Effector CD8-positive, alpha-beta T cell (primary cell): Measurements from ENCODE around the gene ZNF438.

Experiments
- DNase-seq: peaks from one replicate; lab custom pipeline; 2025; lab: John Stamatoyannopoulos, UW

The ZNF438 gene

DNA sequence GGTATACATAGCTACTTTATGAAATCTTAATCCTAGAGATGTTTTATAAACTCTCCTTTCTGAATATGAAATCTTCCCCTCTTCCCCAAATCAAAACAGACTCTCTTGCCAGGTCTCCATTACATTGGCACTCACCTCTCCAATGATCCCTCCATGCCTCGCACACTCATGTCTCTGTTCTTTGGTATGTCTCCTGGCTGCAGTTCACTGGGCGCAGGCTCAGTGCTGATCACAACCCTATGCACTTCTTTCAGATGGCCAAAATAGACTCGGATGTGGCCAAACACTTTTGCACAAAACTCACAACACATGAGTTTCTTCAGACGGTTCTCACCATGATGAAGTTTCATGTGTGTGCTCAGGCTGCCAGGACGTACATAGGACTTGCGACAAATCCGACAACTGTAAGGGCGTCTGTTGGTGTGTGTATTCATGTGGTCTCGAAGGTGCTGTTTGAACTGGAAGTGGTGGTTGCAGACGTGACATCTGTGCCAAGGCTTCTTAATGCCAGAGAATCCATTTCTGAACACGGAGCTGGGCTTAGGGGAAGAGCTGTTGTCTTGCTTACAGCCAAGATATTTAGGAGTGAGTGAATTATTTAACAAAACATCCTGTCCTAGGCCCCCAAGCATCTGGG lies 183.2 kb downstream of the ZNF438 start:
- DNase-seq: no peak

DNA sequence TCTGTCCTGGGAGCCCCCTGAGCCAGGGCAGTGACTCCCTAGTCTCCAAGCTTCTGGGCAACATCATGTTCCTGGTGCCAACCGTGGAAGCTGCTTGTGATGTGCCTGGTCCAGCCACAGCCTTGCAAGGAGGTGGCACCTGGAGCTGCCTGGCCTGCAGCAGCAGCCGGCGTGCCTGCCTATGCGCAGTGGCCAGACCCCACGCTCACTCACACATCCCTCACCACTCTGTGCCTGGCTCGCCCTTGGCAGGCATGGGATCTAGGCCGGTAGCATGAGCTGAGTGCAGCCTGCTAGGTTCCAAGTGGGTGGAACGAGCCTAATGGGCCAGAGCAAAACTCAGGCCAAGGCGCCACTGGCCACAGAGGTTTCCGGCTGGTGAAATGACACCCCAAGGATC lies 184.0 kb downstream of the ZNF438 start:
- DNase-seq: no peak

DNA sequence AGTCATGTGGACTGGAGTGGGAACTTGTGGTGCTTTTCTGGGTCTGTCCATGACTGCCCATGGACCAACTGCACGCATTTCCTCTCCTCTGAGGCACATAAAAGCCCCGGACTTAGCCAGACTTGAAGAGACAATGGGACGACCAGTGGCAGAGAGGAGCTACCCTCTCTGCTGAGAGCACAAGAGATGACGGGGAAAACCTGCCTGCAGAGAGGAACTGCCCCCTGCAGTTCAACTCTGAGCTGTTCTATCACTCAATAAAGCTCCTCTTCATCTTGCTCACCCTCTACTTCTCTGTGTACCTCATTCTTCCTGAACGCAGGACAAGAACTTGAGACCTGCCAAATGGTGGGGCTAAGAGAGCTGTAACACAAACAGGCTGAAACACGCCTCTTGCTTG lies 184.5 kb downstream of the ZNF438 start:
- no peak for DNase-seq

DNA sequence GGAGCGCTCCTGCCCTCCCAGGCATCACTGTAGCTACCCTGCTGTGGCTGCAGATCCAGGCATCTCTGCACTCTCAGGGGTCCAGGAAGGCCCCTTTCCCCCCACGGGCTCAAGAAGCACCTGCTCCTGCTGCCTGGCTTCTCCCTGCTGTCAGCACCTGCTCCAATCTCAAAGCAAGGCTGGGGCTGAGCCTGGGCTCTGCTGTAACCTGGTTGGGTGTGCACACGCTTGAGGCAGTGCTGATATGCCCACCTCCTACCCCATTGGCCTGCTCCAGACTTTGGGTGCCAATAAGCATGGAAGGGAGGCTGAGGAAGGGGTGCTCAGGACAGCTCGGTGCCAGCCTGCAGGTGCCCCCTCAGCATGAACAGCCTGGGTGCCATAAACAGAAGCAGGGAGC lies 185.0 kb downstream of the ZNF438 start:
- no peak for DNase-seq

DNA sequence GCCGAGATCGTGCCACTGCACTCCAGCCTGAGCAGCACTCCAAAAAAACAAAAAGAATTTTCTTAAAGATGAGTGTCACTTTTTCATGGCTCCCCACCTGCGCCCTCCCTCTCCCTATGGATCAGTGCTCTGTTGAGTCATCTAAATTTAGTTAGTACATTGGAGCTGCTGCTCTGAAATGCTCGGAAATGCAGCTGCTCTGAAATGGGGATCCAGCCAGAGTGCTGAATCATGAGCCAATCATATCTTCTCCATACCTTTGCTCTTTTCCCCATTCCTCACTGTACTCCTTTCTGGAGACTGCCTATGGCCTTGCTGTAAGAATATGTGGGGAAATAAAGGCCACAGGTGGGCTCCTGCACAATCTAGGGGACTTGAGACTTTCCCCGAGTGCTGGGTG lies 188.8 kb downstream of the ZNF438 start:
- no peak for DNase-seq

DNA sequence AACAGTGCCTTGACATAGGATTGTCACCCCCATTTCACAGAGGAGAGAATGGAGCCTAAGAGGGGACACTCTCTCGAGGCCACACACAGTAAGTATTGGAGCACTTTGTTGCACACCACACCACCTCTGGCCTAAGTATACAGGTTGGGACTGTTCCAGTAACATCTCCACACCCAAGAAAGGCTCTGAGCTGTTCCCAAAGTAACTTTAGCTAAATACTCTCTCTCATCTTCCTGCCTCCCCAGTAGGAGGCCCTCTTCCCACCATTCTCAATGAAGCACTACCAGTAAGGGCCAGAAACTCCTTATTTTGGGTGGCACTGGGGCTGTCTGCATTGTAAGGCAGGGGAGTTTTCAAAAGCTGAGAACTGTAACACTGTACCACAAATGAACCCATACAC lies 189.5 kb downstream of the ZNF438 start:
- DNase-seq: no peak

DNA sequence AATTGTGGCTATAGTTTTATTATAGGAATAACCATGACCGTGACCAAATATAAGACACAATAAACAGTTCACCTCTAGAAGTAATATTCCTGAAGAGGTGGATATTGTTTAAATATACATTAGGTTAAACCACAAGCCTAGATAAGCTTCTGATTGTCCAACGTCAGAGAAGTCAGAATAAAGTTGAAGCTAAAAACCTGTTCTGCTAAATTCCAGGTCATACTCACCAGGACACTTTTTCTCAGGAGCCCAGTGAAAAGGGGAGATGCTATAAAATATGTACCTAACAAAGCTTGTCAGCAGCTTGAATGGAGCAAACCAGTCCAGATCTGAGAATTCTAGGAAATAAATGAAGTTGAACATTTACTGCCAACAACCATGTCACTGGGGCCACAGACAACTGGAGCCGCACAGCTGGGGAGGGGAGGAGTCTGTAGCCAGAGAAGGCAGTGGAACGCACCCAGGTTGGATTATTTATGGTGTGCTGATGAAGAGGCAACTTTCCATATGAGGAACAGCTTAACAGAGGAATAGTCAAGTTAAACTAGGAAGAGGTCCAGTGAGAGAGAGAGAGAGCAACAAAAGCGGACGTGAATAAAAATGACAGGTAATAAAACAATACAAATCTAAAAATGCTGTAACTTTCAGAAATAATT lies 191.1 kb downstream of the ZNF438 start:
- no peak for DNase-seq

DNA sequence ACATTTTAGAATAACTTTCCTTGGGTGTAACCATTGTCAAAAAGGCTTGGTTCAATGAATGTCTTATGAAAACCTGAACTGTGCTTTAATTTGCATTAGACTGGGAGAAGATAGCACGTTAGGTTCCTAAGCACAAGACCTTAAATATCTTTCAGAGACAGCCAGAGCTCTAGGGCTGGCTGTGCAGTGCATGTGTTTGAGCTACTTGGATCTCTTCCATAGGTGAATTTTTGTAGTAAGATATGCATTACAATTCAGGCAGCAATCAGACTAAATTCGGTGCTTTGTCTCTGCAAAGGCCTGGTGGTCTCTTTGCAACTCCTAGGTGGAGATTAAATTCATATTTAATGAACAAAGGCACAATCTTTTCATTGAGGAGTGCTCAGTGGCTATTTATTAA lies 192.0 kb downstream of the ZNF438 start:
- DNase-seq: no peak

DNA sequence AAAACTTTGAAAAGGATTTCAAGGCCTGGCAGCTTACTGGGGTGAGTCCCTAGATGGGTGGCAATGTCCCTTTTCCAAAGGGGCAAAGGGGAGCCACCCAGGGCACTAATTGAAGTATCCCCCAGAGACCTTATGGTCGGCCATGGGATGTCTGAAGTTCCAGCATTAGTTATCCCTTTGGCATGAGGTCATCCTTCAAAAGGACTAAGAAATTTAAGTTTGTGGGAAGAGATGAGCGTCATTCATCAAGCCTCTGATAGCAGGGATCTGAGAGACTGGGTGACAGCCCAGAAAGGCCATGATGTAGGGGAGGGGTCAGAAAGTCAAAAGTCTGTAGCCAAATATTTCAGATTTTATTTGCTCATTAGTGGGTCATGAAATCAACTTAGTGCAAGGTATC lies 195.3 kb downstream of the ZNF438 start:
- no peak for DNase-seq

DNA sequence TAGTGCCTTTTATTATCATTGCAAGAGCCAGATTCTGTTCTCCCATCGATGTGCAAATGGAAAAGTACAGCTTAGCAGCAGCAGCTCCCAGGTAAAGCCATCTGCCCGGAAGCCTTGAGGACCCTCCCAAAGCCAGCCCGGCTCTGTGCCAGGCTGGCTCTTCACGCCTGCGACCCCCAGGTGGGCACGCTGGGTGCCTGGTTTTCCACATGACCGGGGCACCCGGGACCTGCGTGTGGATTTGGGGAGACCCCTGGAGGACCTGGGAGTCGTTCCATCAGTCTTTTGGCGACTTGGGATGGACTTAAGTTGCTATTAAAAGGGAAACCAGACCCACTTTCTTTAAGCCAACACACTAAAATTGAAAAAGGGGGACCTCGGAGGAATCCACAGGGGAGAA lies 196.5 kb downstream of the ZNF438 start:
- DNase-seq: no peak

DNA sequence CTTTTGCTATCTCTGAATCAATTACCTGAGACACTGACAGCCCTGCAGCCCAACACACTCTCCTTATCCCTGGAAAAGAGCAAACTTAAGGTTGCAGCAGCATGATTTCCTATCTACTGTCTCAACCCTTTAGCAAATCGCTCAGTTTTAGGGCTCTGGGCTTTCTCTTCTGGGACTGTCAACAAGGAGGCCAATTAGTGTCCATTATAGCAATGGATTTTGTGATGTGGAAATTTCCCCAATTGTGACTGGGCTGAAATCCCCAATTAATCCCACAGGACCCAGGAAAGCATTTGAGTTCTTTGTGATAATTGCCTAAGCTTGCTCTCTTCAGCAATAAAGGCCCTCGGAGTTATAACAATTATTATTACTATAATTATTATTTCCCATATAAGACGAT lies 197.0 kb downstream of the ZNF438 start:
- DNase-seq: no peak

DNA sequence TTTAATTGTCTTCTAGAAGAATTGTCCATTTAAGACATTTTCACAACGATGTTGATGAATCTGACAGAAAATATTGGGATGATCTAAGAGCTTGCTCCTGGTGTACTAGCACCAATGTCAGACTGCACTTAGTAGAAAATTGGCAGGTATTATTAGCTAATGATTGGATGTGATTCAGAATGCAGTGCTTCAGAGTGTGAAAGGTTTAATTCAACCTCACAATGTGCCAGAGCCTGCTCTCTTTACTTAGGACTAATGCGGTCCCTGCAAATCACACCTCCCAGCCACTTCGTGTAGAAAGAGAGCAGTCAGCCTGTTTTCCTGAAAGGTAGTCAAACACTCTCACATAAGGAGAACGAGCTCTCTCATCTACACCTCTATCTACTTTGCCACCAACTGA lies 197.5 kb downstream of the ZNF438 start:
- no peak for DNase-seq

DNA sequence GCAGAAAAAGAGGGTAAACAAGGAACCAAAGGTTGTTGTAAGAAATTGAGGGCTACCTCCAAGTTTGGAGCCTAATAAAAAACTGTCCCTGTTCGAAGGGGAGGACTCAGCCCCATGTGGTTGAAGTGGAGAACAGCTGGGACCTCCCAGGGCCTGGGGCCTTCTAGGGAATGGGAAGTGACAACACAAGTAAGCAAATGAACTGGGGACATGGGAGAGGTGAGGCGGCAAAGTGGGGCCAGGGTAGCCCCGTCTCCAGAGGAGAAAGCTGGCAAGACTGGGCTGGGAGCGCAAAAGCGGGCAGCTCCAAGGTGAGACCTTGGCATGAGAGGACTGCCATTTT lies 198.1 kb downstream of the ZNF438 start:
- DNase-seq: no peak

DNA sequence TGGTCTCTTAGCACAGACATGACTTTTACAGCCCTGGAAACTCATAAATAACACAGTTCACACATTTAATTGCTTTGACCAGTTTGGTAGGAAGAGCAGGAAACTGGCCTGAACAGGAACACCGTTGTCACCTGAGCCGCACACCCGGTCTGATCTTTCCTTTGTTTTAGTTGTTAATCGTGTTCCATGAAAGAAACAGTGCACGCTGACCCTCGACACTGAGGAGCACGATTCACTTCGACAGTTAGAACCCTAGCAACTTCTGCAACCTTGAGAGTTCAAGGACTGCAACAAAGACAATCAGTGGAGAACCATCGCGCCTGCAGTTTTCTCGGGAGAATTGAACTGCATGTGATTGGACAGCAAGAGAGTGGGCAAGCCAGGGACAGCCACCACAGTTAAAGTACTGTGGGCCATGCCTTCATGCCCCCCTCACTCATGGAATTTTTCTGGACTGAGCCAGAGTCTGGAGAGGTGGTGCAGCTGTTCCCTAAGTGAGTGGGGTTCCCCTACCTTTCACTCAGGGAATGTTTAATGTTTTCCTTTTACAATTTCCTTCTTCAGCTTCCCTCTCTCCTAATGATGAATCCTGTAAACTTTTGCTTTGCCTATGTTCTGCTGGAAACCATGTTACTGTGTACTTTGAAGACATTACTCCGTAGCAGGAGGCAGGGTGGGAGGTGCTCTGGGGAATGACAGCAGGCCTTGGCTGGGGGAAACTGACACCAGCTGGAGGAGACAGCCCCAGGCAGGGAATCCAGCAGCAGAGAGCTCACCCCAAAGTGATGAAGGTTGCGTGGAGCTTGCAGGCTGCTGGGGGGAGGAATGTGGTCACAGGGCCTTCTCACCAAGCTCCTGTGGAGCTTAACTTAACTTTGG lies 198.7 kb downstream of the ZNF438 start:
- DNase-seq: no peak

DNA sequence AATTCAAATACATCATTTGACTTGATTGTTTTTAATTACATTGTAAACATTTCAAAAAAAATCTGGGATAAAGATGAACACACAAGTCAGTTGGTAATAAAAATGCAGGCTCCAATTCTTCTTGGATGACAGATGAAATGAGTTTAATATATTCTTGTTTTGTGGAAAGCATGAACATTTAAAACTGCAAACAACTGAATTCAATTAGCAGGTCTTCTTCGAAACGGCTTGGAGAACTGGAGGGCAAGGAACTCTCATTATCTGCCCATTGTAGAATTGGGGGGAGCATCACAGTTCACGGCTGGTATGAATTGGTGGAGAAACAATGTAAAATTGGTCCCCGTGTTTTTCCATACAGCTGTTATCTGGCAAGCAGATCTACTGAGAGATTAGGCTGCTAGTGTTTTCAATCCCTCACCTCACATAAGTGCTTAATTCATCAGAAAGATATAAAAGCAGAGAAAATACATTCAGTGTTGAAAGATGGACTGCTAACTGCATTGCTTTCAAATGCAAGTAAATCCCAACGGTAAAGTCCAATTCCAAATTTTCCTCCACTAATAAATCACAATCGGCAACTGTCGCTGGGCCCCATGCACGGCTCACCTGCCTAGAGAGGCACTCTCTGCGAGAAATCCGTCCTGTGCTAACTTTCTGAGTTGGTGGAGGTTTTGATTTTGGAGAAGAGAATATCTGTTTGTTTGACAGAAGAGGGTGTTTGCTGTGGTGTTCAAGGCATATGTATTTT lies 199.5 kb downstream of the ZNF438 start:
- no peak for DNase-seq

DNA sequence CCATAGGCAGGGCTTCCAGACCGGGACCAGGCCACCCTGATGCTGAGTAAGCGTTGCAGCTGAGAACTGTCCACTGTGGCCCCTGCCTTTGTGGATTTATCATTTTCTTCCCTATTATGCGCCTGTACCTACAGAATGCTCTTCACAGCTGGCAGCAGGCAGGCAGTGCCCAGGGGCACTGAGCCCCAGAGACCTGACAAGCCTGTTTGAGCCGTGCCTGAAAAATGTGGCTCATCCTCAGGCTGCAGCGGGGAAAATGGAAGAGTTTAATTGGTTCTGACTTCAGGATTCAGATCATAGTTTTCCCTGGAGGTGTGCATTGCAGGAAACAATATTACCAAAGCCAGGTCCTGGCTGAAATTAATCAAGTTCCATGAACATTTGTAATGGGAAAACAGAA lies 200.2 kb downstream of the ZNF438 start:
- DNase-seq: no peak

DNA sequence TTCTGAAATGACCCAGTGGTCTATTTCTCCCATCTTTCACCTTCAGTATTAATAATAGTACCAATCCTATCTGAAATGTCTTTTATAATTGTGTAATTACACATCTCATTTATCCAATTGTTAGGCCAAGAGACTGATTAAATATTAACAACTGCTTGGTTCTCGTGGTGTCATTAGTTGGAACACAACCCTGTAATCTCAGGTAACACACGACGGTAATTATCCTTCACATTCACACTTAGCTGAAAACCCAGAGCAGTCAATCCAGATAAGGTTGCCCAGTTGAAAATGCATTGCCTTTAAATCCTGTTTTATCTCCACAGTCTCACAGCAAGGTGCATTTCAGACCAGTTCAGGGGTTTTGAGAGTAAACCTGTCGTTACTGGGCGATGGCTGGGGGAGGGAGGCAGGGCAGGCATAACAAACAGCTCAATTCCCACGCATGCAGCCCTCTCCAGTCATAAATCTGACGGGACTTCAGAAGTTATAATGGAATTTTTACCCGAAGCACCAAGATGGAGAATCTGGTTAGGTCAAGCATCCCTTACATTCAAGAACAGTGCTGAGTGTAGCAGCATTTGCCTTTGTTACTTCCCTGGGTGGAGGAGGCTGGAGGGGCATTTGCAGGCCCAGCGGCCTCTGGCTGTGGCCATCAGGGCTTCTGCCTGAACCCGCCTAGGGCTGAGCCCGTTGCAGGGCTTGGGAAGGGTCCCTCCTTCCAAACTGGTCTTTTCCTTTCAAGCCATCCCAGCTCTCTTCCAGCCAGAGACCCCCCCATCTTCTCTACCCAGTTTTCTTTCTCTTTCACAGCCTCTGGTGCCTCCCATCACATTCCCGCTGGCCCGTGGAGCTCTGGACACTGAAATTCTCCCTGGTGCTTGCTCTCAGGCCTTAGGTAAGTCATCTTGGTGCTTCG lies 201.1 kb downstream of the ZNF438 start:
- DNase-seq: no peak

DNA sequence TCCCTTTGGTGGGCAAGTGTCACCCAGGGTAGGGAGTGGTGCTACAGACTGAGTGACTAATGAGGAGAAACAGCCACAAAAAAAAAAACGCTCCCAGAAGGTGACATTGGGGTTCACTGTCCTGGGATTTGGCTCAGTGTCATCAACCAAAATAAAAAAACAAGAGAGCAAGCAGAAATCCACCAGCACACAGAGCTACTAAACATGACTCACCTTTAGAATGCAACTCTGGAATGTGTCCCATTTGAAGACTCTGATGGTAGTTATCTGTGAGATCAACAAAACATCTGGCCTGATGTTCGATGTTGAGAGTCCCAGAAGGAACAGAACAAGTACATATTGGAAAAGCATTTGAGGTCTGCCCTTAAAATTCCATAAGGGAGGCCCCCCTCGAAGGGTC lies 201.8 kb downstream of the ZNF438 start:
- no peak for DNase-seq

DNA sequence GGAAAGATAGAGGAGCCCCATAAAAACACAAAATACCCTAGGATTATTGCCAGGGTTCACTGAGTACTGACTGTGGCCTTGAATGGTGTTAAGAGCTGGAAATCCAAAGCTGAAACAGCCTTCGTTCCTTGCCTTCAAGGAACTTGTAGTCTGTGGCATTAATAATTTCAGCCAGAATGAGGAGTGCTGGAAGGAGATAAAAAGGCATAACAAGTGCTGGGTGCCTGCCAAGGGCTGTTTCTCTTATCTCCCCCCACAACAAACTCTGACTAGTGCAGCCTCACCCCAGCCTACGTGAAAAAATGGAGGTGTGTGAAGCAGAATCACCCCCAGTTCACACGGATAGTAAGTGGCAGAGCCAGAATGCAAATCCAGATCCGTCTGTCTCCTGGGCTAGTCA lies 203.0 kb downstream of the ZNF438 start:
- DNase-seq: no peak

DNA sequence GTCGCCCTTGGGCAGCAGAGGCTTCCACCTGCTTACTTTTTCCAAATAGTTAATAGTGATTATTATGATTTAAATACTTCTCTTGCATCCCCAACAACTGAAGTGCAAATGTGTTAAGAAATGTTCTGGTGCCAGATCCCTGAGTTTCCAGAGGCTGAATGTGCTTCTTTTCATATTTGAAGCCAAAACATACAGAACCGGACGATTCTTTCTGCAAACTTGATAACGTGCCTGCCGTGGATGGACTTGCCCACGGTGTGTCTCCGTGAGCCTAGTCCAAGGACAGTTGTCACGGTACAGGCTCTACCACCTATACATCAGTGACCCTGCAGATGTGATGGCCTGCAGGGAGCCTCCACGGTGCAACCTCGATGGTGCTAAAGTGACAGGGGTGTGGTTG lies 203.5 kb downstream of the ZNF438 start:
- DNase-seq: no peak

DNA sequence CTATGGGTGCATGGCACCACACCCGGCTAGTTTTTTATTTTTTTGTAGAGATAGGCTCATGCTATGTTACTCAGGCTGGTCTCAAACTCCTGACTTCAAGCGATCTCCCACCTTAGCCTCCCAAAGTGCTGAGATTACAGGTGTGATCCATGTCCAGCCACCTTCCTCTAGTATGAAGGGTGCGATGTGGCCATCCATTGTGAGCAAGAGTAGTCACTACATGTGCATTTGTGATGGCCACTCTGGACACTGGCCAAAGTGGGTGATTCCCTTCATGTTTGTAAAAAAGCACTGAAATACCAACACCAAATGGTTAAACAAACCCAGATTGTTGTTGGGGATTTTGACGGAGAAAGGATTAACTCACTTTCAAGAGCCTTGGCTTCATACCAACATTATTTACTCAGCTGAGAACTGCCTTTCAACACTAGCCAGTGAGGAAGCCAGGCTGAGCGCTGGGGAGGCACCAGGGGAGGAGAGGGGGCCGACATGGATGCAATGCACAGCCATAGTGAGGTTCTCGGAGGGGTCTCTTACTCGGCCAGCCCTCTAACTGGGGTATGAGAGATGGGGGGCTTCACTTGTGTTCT lies 204.0 kb downstream of the ZNF438 start:
- DNase-seq: no peak
